PFSK-1 (cell line): ENCODE data around the gene JAKMIP1.

Experiments used
- POLR2AphosphoS5 ChIP-seq: IDR thresholded peaks from 2 replicates; pipeline ENCODE4 v1.6.1; 2012; ENCODE audit warnings: low read depth, mild to moderate bottlenecking, control low read depth, low read length, moderate library complexity
- SIN3A ChIP-seq: IDR thresholded peaks from 2 replicates; pipeline ENCODE4 v1.6.1; 2012; ENCODE audit warnings: mild to moderate bottlenecking, low read length, moderate library complexity, borderline replicate concordance; ENCODE audit not compliant: insufficient read depth
- TAF1 ChIP-seq: IDR thresholded peaks from 2 replicates; pipeline ENCODE4 v1.6.1; 2012; ENCODE audit warnings: low read length, control low read depth, borderline replicate concordance; ENCODE audit not compliant: insufficient read depth
- TF ChIP-seq, protein P1 (sequence below), 2 experiments: IDR thresholded peaks; 2 replicates each; pipeline versions ENCODE4 v1.6.1 to v1.8.0; 2011 to 2012; ENCODE audit warnings: low read depth in 2 of 2, low read length in 2 of 2, control low read depth in 1 of 2, inconsistent platforms in 1 of 2, mild to moderate bottlenecking in 1 of 2, moderate library complexity in 1 of 2; ENCODE audit not compliant: insufficient read depth in 1 of 2

DNA sequence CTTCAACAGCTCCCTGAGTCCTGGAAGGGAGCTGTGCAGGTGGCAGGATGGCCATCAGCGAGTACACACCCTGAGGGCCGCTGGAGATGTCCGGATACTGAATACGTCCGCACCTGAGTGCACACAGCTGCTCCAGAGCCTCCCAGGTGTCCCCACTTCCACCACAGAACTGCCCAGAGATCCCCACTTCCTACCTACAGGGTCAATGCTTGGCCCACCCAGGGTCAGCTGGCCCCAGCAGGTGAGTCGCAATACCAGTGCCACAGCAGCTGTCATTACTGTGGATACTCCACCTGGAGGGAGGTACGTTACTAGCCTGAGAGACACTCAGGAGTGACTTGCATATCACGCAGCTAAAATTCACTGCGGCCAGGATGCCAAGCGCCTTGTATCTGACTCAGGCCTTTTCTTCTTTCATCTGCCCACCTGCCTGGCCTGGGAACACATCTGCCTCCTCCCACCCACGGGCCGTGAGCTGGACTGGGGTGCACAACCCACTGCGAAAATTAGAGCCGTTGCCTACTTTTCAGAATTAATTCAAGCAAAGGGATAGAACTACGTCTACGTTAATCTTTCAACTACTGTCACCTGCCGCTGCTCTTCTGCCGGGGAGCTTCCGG, 191.5 kb downstream of the JAKMIP1 start:
- TF ChIP-seq, protein P1, sequence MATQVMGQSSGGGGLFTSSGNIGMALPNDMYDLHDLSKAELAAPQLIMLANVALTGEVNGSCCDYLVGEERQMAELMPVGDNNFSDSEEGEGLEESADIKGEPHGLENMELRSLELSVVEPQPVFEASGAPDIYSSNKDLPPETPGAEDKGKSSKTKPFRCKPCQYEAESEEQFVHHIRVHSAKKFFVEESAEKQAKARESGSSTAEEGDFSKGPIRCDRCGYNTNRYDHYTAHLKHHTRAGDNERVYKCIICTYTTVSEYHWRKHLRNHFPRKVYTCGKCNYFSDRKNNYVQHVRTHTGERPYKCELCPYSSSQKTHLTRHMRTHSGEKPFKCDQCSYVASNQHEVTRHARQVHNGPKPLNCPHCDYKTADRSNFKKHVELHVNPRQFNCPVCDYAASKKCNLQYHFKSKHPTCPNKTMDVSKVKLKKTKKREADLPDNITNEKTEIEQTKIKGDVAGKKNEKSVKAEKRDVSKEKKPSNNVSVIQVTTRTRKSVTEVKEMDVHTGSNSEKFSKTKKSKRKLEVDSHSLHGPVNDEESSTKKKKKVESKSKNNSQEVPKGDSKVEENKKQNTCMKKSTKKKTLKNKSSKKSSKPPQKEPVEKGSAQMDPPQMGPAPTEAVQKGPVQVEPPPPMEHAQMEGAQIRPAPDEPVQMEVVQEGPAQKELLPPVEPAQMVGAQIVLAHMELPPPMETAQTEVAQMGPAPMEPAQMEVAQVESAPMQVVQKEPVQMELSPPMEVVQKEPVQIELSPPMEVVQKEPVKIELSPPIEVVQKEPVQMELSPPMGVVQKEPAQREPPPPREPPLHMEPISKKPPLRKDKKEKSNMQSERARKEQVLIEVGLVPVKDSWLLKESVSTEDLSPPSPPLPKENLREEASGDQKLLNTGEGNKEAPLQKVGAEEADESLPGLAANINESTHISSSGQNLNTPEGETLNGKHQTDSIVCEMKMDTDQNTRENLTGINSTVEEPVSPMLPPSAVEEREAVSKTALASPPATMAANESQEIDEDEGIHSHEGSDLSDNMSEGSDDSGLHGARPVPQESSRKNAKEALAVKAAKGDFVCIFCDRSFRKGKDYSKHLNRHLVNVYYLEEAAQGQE (IDR thresholded peaks at IDR 0.05; ENCODE audit: insufficient read depth in 1 of 2, low read depth in 2 of 2, low read length in 2 of 2), result no peak
- TF ChIP-seq TAF1, result no peak
- no peak for TF ChIP-seq POLR2AphosphoS5
- no peak for TF ChIP-seq SIN3A
